Stimulated activated CD4-positive, alpha-beta T cell treated with anti-CD3 and anti-CD28 coated beads, Interleukin-1b, Interleukin-23, amount 100 ng/mL, for 1 hour (primary cell): ENCODE results near the gene RASD1.

Source experiments
- DNase-seq, 2 donors: peaks; one replicate each; pipeline ENCODE4 v3.0.0-alpha.2; 2020; ENCODE audit warnings: low read depth in 2 of 2

RASD1 gene

GRCh38 chr17:17496189-17497064, at the start of gene RASD1:
TSS of gene RASD1 (minus strand) at chr17:17496395. CDS start at chr17:17496181, 214 bp downstream.
- peak; percentile 48 to 59 for DNase-seq

- DNase-seq, result no peak
Observed at GRCh38 chr17:17545984-17546383, 49.8 kb upstream of the RASD1 start.

- DNase-seq, result no peak
Observed at GRCh38 chr17:17545031-17545820, 49.0 kb upstream of the RASD1 start.

GRCh38 chr17:17542906-17543635, 46.9 kb upstream of the RASD1 start:
- no peak for DNase-seq

GRCh38 chr17:17541640-17542001, 45.4 kb upstream of the RASD1 start:
- DNase-seq, result no peak

- DNase-seq, result no peak
Observed at GRCh38 chr17:17540935-17541639, 44.9 kb upstream of the RASD1 start.

- DNase-seq, result no peak
Observed at GRCh38 chr17:17540278-17540906, 44.2 kb upstream of the RASD1 start.

- no peak for DNase-seq
Observed at GRCh38 chr17:17539591-17539990, 43.4 kb upstream of the RASD1 start.

GRCh38 chr17:17538417-17539391, 42.5 kb upstream of the RASD1 start:
- no peak for DNase-seq

GRCh38 chr17:17537311-17538099, 41.3 kb upstream of the RASD1 start:
- no peak for DNase-seq

GRCh38 chr17:17536702-17537101, 40.5 kb upstream of the RASD1 start:
- DNase-seq, result no peak

- DNase-seq, result no peak
Observed at GRCh38 chr17:17535957-17536356, 39.8 kb upstream of the RASD1 start.

GRCh38 chr17:17533901-17534441, 37.8 kb upstream of the RASD1 start:
- DNase-seq, result no peak

GRCh38 chr17:17532991-17533390, 36.8 kb upstream of the RASD1 start:
- DNase-seq, result no peak

GRCh38 chr17:17531156-17531555, 35.0 kb upstream of the RASD1 start:
- no peak for DNase-seq

- DNase-seq, result no peak
Observed at GRCh38 chr17:17528696-17529652, 32.8 kb upstream of the RASD1 start.

- DNase-seq, result no peak
Observed at GRCh38 chr17:17527956-17528500, 31.8 kb upstream of the RASD1 start.
